ENCODE measurements around the gene BTNL2.

GRCh38 chr6:32432050-32432450 is 25.1 kb upstream of the BTNL2 start:
- TF ChIP-seq CTCF (IDR thresholded peaks at IDR 0.05 in 8 of 11, conservative IDR thresholded peaks at IDR 0.05 in 3 of 11) (peak in 10 of 11 experiments; percentile 27 to 72 (median 55)), POLR2AphosphoS5 (IDR thresholded peaks at IDR 0.05) (no peak)
